NCI-H226 (cell line): ENCODE measurements around the gene ANKHD1.
"Not testable (repeated sequence)": the region's sequence is repeated elsewhere in the genome, so short reads cannot be mapped to it uniquely, and the experiment has no call there.

Experiments
- DNase-seq: peaks from one replicate; pipeline ENCODE4 v3.0.0-alpha.2; 2015

Gene ANKHD1

GRCh38 chr5:140381972-140382371 is 19.7 kb upstream of the ANKHD1 start:
- DNase-seq: no peak

GRCh38 chr5:140382866-140383265 is 18.8 kb upstream of the ANKHD1 start:
- no peak for DNase-seq

- DNase-seq: no peak
Observed at GRCh38 chr5:140383300-140383699, 18.3 kb upstream of the ANKHD1 start.

GRCh38 chr5:140388052-140388451 is 13.6 kb upstream of the ANKHD1 start:
- DNase-seq: no peak

GRCh38 chr5:140391312-140391711 is 10.3 kb upstream of the ANKHD1 start:
- no peak for DNase-seq

- DNase-seq: no peak
Observed at GRCh38 chr5:140391732-140392131, 9.9 kb upstream of the ANKHD1 start.

GRCh38 chr5:140393738-140394137 is 7.9 kb upstream of the ANKHD1 start:
- DNase-seq: no peak

GRCh38 chr5:140398379-140398811 is 3.2 kb upstream of the ANKHD1 start:
- DNase-seq: peak; percentile 11

GRCh38 chr5:140399979-140400729 is 1.5 kb upstream of the ANKHD1 start:
- DNase-seq: no peak

- DNase-seq: peak; percentile 95
Observed at GRCh38 chr5:140400730-140401361, 787 bp upstream of the ANKHD1 start.

- DNase-seq: peak; percentile 57
Observed at GRCh38 chr5:140402258-140403074, 833 bp downstream of the ANKHD1 start.

GRCh38 chr5:140403613-140404012 is 2.0 kb downstream of the ANKHD1 start:
- DNase-seq: no peak

- DNase-seq: no peak
Observed at GRCh38 chr5:140408750-140409241, 7.2 kb downstream of the ANKHD1 start.

GRCh38 chr5:140413230-140413629 is 11.6 kb downstream of the ANKHD1 start:
- no peak for DNase-seq

GRCh38 chr5:140417235-140417634 is 15.6 kb downstream of the ANKHD1 start:
- no peak for DNase-seq

- DNase-seq: no peak
Observed at GRCh38 chr5:140418862-140419520, 17.4 kb downstream of the ANKHD1 start.

- DNase-seq: no peak
Observed at GRCh38 chr5:140420226-140420570, 18.6 kb downstream of the ANKHD1 start.

GRCh38 chr5:140420665-140421361 is 19.2 kb downstream of the ANKHD1 start:
- DNase-seq: no peak

- DNase-seq: not testable (repeated sequence)
Observed at GRCh38 chr5:140421375-140421774, 19.7 kb downstream of the ANKHD1 start.

GRCh38 chr5:140423609-140424008 is 22.0 kb downstream of the ANKHD1 start:
- no peak for DNase-seq

- no peak for DNase-seq
Observed at GRCh38 chr5:140424135-140424534, 22.5 kb downstream of the ANKHD1 start.

- DNase-seq: not testable (repeated sequence)
Observed at GRCh38 chr5:140427726-140428125, 26.1 kb downstream of the ANKHD1 start.
